ENCODE measurements around the gene PBXIP1. TPM values are rescaled to one million over a fixed set of nuclear protein-coding genes. Genes with fewer than 3 reads are reported as not detected.
"Not testable (repeated sequence)": the region's sequence is repeated elsewhere in the genome, so short reads cannot be mapped to it uniquely, and the experiment has no call there.

The PBXIP1 gene
- total RNA-seq, 1 donor from 2014 or later, result 25.1 TPM

DNA sequence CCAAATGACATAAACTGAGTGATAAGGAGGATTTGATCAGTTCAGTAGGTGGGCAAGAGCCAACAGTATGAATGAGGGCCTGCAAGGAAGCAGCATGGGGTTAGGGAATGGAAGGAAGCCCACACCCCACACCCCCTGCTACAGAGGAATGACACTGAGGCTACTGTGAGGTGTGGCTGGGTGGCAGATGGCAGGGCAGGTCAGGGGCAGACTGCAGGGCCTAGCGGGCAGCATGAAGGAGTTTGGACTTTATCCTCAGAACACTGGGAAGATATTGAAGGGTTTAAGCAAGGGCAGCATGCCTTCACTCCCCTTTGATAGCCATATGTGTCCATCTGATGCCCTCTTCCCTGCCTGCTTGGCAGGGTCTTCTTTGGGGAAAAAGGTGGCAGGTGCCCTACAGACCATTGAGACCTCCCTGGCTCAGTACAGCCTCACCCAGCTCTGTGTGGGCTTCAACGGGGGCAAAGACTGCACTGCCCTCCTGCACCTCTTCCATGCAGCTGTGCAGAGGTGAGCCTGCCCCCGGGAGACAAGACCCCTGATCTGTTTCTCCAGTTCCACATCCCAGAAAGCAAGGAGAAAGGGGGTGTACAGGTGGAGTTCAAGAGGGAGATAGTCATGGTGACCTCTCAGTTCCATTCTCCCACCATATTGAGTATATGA lies 33.4 kb upstream of the PBXIP1 start:
- peaks cover 19% of the 10 kb centered on the region for H3K4me1 Mint-ChIP-seq (ENCODE audit: low read depth)
- intact Hi-C loops (cut with micrococcal nuclease), result no loop called here
- H3K27ac Mint-ChIP-seq, result peak overlapping the region; percentile 54
- no peak overlapping the region for H3K4me3 Mint-ChIP-seq
- no peaks in the 10 kb centered on the region for H3K27me3 Mint-ChIP-seq (ENCODE audit: insufficient read depth)
- no peaks in the 10 kb centered on the region for H3K9me3 Mint-ChIP-seq
- no peak for DNase-seq (ENCODE audit: low spot score)
- peaks cover 17% of the 10 kb centered on the region for H3K36me3 Mint-ChIP-seq (ENCODE audit: low read depth)

DNA sequence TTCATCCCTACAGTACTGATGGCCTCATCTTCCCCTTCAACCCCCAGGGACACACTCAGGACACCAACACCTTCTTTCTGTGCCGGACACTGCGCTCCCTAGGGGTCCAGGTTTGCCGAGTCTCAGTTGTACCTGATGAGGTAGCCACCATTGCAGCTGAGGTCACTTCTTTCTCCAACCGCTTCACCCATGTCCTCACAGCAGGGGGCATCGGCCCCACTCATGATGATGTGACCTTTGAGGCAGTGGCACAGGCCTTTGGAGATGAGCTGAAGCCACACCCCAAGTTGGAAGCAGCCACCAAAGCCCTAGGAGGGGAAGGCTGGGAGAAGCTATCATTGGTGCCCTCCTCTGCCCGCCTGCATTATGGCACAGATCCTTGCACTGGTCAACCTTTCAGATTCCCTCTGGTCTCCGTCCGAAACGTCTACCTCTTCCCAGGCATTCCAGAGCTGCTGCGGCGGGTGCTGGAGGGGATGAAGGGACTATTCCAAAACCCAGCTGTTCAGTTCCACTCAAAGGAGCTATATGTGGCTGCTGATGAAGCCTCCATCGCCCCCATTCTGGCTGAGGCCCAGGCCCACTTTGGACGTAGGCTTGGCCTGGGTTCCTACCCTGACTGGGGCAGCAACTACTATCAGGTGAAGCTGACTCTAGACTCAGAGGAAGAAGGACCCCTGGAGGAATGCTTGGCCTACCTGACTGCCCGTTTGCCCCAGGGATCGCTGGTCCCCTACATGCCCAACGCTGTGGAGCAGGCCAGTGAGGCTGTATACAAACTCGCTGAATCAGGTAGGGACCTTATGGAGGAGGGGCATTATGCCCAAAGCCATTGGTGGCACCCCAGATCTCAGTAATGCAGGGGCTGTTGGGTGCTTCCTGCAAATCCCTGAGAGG lies 32.4 kb upstream of the PBXIP1 start:
- intact Hi-C loops (cut with micrococcal nuclease), result no loop called here
- DNase-seq (ENCODE audit: low spot score), result no peak

DNA sequence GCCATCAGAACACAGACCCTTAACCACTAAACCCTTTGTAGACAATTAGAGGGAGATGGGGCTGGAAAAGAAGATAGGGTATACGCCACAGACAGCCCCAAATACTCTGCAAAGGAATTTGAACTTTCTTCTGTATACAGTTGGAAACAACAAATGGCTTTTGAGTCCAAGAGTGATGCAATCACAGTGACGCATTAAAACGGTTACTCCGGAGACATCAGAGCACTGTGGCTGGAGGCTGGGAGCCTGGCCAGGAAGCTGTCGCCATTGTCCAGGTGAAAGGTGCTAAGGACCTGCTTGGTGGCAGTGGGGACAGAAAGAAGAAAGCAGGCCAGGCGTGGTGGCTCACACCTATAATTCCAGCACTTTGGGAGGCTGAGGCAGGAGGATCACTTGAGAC lies 31.4 kb upstream of the PBXIP1 start:
- H3K9me3 Mint-ChIP-seq, result no peaks in the 10 kb centered on the region
- H3K27ac Mint-ChIP-seq, result no peak overlapping the region
- no peaks in the 10 kb centered on the region for H3K27me3 Mint-ChIP-seq (ENCODE audit: insufficient read depth)
- intact Hi-C loops (cut with micrococcal nuclease), result no loop called here
- H3K4me1 Mint-ChIP-seq (ENCODE audit: low read depth), result peaks cover 18% of the 10 kb centered on the region
- H3K4me3 Mint-ChIP-seq, result no peak overlapping the region
- DNase-seq (ENCODE audit: low spot score), result no peak
- H3K36me3 Mint-ChIP-seq (ENCODE audit: low read depth), result peaks cover 16% of the 10 kb centered on the region

More for the DNA sequence above, 32.4 kb upstream of the PBXIP1 start:
- Mint-ChIP-seq H3K4me1 (ENCODE audit: low read depth) (peaks cover 18% of the 10 kb centered on the region), H3K27me3 (ENCODE audit: insufficient read depth) (no peaks in the 10 kb centered on the region), H3K27ac (no peak overlapping the region), H3K36me3 (ENCODE audit: low read depth) (peaks cover 21% of the 10 kb centered on the region), H3K9me3 (no peaks in the 10 kb centered on the region), H3K4me3 (no peak overlapping the region)

DNA sequence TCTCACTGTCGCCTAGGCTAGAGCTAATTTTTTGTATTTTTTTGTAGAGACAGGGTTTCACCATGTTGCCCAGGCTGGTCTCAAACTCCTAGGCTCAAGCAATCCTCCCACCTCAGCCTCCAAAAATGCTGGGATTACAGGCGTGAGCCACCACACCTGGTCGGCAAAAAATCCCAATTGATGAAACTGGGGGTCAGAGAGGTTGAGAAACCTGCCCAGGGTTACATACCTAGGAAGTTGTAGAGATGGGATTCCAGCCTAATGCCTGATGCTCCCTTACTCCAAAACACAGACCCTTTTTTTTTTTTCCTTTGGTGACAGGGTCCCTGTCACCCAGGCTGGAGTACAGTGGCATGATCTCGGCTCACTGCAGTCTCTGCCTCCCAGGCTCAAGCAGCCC lies 30.8 kb upstream of the PBXIP1 start:
- H3K4me3 Mint-ChIP-seq; DNase-seq (ENCODE audit: low spot score); H3K27me3 Mint-ChIP-seq (ENCODE audit: insufficient read depth); H3K27ac Mint-ChIP-seq; H3K9me3 Mint-ChIP-seq; intact Hi-C loops (cut with micrococcal nuclease): not testable (repeated sequence)
- Mint-ChIP-seq H3K4me1 (ENCODE audit: low read depth) (peaks cover 18% of the 10 kb centered on the region), H3K36me3 (ENCODE audit: low read depth) (peaks cover 15% of the 10 kb centered on the region)

DNA sequence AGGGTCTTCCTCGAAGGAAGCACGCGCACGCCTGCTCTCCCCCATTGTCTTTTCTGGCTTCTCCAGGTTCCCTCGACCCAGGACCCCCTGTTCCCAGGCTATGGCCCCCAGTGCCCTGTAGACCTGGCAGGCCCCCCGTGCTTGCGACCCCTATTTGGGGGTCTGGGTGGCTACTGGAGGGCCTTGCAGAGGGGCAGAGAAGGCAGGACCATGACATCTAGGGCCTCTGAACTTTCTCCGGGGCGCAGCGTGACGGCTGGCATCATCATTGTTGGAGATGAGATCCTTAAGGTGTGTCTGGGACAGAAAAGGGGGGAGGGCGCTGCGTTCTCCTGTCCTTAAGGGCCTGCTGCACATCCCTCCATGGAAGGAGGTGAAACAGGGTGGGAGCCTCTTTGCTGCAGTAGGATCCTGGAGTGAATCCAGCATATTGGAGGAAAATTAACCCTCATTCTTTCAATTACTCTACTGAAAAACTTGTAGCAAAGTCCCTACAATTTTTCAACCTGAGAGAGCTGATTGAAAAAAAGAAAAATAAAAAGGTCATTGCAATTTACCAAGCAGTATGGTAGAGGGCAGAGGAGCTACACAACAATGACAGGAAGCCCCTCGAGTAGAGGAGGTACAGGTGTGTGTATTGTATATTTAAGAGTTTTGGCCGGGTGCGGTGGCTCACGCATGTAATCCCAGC lies 28.0 kb upstream of the PBXIP1 start:
- no peak overlapping the region for H3K4me3 Mint-ChIP-seq
- H3K9me3 Mint-ChIP-seq, result no peaks in the 10 kb centered on the region
- DNase-seq (ENCODE audit: low spot score), result no peak
- peaks cover 17% of the 10 kb centered on the region for H3K36me3 Mint-ChIP-seq (ENCODE audit: low read depth)
- H3K27ac Mint-ChIP-seq, result peak overlapping the region; percentile 42
- H3K27me3 Mint-ChIP-seq (ENCODE audit: insufficient read depth), result no peaks in the 10 kb centered on the region
- peaks cover 7% of the 10 kb centered on the region for H3K4me1 Mint-ChIP-seq (ENCODE audit: low read depth)
- intact Hi-C loops (cut with micrococcal nuclease), result loop anchor here (1.0 kb wide), 8 partner anchors 10 to 764 kb away; partner anchors contain the start of genes ADAM15, CKS1B, PMVK and PYGO2

DNA sequence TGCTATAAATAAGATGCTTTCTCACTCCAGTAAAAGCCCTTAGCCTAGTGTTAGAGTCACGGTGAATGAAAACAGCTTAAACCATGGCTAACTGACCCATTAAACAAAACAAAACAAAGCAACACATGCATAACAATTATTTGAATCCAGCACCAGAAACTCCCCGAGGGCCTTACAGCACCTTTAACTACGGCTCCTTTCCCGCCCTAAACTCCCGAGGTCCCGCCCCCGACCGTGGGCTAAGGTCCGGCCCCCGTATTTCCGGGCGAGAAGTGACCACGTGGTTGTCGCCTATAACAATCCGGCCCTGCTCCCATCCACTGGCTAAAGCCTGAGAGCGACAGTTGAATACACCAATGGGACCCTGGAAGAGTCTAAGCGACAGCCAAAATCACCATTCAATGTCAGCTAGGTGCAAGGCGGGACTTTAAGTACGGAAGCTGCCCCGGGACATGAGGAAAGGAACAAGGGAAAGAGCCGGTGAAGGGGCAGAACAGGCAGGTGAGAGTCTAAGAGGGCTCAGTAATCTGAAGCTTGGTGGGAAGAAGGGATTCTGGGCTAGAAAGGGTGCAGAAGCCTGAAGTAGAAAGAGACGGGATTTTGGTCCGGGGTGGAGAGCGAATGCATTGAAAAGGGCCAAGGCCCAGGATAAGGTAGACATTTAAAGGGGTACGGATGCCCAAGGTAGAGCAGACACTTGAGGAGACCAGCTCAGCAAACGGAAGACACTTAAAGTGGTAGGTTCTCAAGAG lies 27.2 kb upstream of the PBXIP1 start, which contains the start of gene FLAD1:
Gene FLAD1, plus strand, starts transcription at position 448 of the 752 bp plus-strand sequence. CDS start 351 bp downstream, outside the sequence.
- H3K27me3 Mint-ChIP-seq (ENCODE audit: insufficient read depth), result no peaks in the 10 kb centered on the region
- H3K27ac Mint-ChIP-seq, result peak within 1 kb of the TSS; percentile 42
- intact Hi-C loops (cut with micrococcal nuclease), result loop anchor here (1.0 kb wide), 8 partner anchors 9 to 763 kb away; partner anchors contain the start of genes ADAM15, CKS1B, PMVK and PYGO2
- H3K4me3 Mint-ChIP-seq, result no peak within 1 kb of the TSS
- H3K36me3 Mint-ChIP-seq (ENCODE audit: low read depth), result peaks cover 14% of the 10 kb centered on the region
- peak; percentile 96 for DNase-seq (ENCODE audit: low spot score)
- H3K4me1 Mint-ChIP-seq (ENCODE audit: low read depth), result peaks cover 8% of the 10 kb centered on the region
- no peaks in the 10 kb centered on the region for H3K9me3 Mint-ChIP-seq

DNA sequence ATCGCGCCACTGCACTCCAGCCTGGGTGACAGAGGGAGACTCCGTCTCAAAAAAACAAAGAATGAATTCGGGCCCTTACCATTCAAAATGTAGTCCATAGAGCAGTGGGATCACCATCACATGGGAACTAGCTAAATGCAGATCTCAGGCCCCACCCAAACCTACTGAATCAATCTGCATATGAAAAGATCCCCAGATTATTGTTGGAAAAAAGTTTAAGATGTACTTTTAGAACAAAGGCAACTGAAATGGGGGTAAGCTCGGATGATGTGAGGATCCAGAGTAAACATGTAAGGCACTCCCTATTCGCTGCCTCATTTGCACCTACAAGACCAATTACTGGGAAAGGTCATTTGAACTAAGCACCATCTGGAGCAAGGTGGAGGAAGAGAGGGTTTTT lies 26.4 kb upstream of the PBXIP1 start:
- peaks cover 15% of the 10 kb centered on the region for H3K4me1 Mint-ChIP-seq (ENCODE audit: low read depth)
- H3K27ac Mint-ChIP-seq, result no peak overlapping the region
- no peak for DNase-seq (ENCODE audit: low spot score)
- H3K9me3 Mint-ChIP-seq, result no peaks in the 10 kb centered on the region
- H3K27me3 Mint-ChIP-seq (ENCODE audit: insufficient read depth), result no peaks in the 10 kb centered on the region
- intact Hi-C loops (cut with micrococcal nuclease), result no loop called here
- peaks cover 17% of the 10 kb centered on the region for H3K36me3 Mint-ChIP-seq (ENCODE audit: low read depth)
- H3K4me3 Mint-ChIP-seq, result no peak overlapping the region

DNA sequence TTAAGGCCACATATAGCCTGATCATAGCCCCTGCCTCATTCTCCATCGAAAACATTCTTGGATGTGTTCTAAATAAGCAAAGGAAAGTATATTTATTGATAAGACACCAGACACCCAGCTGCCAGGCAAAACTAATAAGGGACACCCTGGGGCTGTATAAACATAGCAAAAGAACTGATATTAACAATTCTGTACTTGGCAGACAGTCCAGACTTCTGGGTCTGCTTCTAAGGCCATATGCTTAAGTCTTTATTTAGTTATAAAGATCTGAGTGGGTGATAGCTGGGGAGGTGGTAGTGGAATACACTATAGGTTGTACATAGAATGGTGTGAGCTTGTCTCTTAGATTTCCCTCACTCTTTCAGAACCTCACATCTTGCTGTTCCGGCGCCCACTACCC lies 22.5 kb upstream of the PBXIP1 start:
- no peaks in the 10 kb centered on the region for H3K27me3 Mint-ChIP-seq (ENCODE audit: insufficient read depth)
- no peaks in the 10 kb centered on the region for H3K9me3 Mint-ChIP-seq
- H3K36me3 Mint-ChIP-seq (ENCODE audit: low read depth), result peaks cover 14% of the 10 kb centered on the region
- intact Hi-C loops (cut with micrococcal nuclease), result no loop called here
- peaks cover 10% of the 10 kb centered on the region for H3K4me1 Mint-ChIP-seq (ENCODE audit: low read depth)
- no peak for DNase-seq (ENCODE audit: low spot score)
- no peak overlapping the region for H3K27ac Mint-ChIP-seq
- H3K4me3 Mint-ChIP-seq, result no peak overlapping the region

DNA sequence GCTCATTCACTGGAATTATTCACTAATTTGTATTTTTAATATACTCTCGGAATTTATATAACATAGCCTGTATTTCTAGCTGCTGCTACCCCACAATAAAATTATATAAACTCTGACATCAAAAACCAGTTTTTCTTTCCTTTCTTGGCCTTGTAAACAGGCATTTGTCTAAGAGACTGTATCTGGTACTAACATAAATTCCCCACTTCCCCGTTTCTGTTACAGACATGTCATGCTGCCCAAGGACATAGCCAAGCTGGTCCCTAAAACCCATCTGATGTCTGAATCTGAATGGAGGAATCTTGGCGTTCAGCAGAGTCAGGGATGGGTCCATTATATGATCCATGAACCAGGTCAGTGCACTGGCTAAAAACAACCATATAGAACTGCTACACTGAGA lies 21.9 kb upstream of the PBXIP1 start:
- Mint-ChIP-seq H3K4me1 (ENCODE audit: low read depth) (peaks cover 12% of the 10 kb centered on the region), H3K4me3 (peak overlapping the region; percentile 15), H3K36me3 (ENCODE audit: low read depth) (peaks cover 14% of the 10 kb centered on the region), H3K27ac (peak overlapping the region; percentile 7)
- DNase-seq (ENCODE audit: low spot score); H3K27me3 Mint-ChIP-seq (ENCODE audit: insufficient read depth); H3K9me3 Mint-ChIP-seq; intact Hi-C loops (cut with micrococcal nuclease): not testable (repeated sequence)

DNA sequence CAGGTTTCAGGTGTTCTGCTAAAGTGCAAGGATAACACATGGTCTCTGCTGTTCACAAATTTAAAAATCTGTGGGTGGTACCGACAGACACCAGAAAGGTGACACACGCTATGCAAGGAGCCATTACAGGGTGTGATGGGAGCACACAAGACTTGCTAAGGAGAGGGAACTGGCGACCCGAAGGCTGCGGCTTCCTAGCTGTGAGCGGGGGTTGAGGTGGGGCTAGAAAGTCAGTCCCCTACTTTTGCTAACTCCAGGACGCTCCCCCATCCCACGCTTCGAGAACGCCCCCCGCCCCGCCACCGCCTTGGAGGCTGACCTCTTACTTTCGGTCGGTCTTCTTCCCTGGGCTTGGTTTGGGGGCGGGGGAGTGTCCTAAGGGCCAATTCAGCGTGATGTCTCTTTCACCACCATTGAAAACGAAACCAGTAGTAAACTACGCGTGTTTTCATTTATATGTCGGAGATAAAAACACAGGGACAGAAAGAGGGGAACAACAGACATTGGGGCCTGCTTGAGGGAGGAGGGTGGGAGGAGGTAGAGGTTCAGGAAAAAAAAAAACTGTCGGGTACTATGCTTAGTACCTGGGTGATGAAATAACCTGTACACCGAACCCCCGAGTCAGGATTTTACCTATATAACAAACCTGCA lies 19.6 kb upstream of the PBXIP1 start:
- Mint-ChIP-seq H3K4me1 (ENCODE audit: low read depth) (peaks cover 30% of the 10 kb centered on the region), H3K27ac (no peak overlapping the region), H3K4me3 (no peak overlapping the region), H3K27me3 (ENCODE audit: insufficient read depth) (no peaks in the 10 kb centered on the region), H3K36me3 (ENCODE audit: low read depth) (peaks cover 21% of the 10 kb centered on the region), H3K9me3 (no peaks in the 10 kb centered on the region)
- peak; percentile 55 for DNase-seq (ENCODE audit: low spot score)
- intact Hi-C loops (cut with micrococcal nuclease), result loop anchor here (2.0 kb wide), 2 partner anchors 75 to 159 kb away; partner anchors contain the start of genes ADAM15 and SLC50A1

DNA sequence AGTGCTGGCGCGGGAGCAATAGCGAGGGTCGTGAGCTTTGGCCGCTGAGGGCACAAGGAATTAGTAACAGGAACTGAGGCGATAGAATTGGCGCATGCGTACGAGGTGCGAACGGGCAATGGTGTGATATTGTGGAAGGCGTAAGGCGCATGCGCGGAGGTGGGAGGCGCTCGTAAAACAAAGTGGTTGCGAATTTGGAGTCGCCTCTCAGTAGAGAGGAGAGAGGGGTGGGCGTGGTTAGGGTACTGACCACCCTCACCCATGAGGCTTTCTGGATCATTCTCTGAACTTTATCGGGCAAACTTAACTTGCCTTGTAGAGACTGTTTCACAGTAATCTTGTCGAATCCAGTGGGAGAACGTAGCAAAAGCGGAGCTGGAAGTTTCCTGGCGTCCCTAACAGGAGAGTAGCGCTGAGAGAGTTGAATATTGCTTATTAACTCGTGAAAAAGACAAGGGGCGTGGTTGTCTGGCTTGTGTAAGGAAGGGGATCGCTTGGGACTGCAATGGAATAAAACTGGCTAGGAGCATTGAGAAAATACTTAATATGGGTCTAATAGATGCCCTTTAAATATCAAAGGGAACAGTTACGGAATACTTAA lies 19.0 kb upstream of the PBXIP1 start:
- DNase-seq (ENCODE audit: low spot score), result peak; percentile 93

More for the DNA sequence above, 19.0 kb upstream of the PBXIP1 start:
- H3K36me3 Mint-ChIP-seq (ENCODE audit: low read depth), result peaks cover 21% of the 10 kb centered on the region
- H3K27me3 Mint-ChIP-seq (ENCODE audit: insufficient read depth), result no peaks in the 10 kb centered on the region
- no peaks in the 10 kb centered on the region for H3K9me3 Mint-ChIP-seq
- intact Hi-C loops (cut with micrococcal nuclease), result loop anchor here (1.0 to 5.0 kb wide), 14 partner anchors 8 to 755 kb away; partner anchors contain the start of genes ADAM15, ADAR, FLAD1 and PYGO2
- peaks cover 31% of the 10 kb centered on the region for H3K4me1 Mint-ChIP-seq (ENCODE audit: low read depth)
- no peak overlapping the region for H3K27ac Mint-ChIP-seq
- no peak overlapping the region for H3K4me3 Mint-ChIP-seq
